ENCODE results near the gene KIF1B.

Gene KIF1B

GRCh38 chr1:10209905-10210810 is at the start of gene KIF1B:
Gene KIF1B, plus strand, starts transcription at chr1:10210570. Its CDS starts 21,759 bp downstream, at chr1:10232329.
- peak; percentile 96 for DNase-seq (ENCODE audit: low read depth)

GRCh38 chr1:10160907-10161490 is 49.4 kb upstream of the KIF1B start:
- no peak for DNase-seq (ENCODE audit: low read depth)

- DNase-seq (ENCODE audit: low read depth), result no peak
Observed at GRCh38 chr1:10161541-10162290, 48.7 kb upstream of the KIF1B start.

- DNase-seq (ENCODE audit: low read depth), result no peak
Observed at GRCh38 chr1:10168912-10169514, 41.4 kb upstream of the KIF1B start.

GRCh38 chr1:10170239-10170574 is 40.2 kb upstream of the KIF1B start:
- DNase-seq (ENCODE audit: low read depth), result no peak

- no peak for DNase-seq (ENCODE audit: low read depth)
Observed at GRCh38 chr1:10171105-10171767, 39.1 kb upstream of the KIF1B start.

- DNase-seq (ENCODE audit: low read depth), result no peak
Observed at GRCh38 chr1:10171995-10172669, 38.2 kb upstream of the KIF1B start.

- DNase-seq (ENCODE audit: low read depth), result no peak
Observed at GRCh38 chr1:10173582-10173981, 36.8 kb upstream of the KIF1B start.

GRCh38 chr1:10177876-10178275 is 32.5 kb upstream of the KIF1B start:
- DNase-seq (ENCODE audit: low read depth), result no peak

GRCh38 chr1:10178597-10179405 is 31.6 kb upstream of the KIF1B start:
- peak; percentile 46 for DNase-seq (ENCODE audit: low read depth)

- DNase-seq (ENCODE audit: low read depth), result no peak
Observed at GRCh38 chr1:10179406-10180091, 30.8 kb upstream of the KIF1B start.

- peak; percentile 35 for DNase-seq (ENCODE audit: low read depth)
Observed at GRCh38 chr1:10181154-10181553, 29.2 kb upstream of the KIF1B start.

- DNase-seq (ENCODE audit: low read depth), result no peak
Observed at GRCh38 chr1:10185759-10186158, 24.6 kb upstream of the KIF1B start.

GRCh38 chr1:10186331-10187025 is 23.9 kb upstream of the KIF1B start:
- DNase-seq (ENCODE audit: low read depth), result peak; percentile 71

GRCh38 chr1:10187026-10187334 is 23.4 kb upstream of the KIF1B start:
- no peak for DNase-seq (ENCODE audit: low read depth)

- no peak for DNase-seq (ENCODE audit: low read depth)
Observed at GRCh38 chr1:10188133-10188650, 22.2 kb upstream of the KIF1B start.

- DNase-seq (ENCODE audit: low read depth), result no peak
Observed at GRCh38 chr1:10189659-10190058, 20.7 kb upstream of the KIF1B start.

GRCh38 chr1:10192263-10192662 is 18.1 kb upstream of the KIF1B start:
- no peak for DNase-seq (ENCODE audit: low read depth)

- DNase-seq (ENCODE audit: low read depth), result no peak
Observed at GRCh38 chr1:10193288-10193687, 17.1 kb upstream of the KIF1B start.

Measured in EH (cell line).